ENCODE data around the gene GDF10.

The GDF10 gene

DNA sequence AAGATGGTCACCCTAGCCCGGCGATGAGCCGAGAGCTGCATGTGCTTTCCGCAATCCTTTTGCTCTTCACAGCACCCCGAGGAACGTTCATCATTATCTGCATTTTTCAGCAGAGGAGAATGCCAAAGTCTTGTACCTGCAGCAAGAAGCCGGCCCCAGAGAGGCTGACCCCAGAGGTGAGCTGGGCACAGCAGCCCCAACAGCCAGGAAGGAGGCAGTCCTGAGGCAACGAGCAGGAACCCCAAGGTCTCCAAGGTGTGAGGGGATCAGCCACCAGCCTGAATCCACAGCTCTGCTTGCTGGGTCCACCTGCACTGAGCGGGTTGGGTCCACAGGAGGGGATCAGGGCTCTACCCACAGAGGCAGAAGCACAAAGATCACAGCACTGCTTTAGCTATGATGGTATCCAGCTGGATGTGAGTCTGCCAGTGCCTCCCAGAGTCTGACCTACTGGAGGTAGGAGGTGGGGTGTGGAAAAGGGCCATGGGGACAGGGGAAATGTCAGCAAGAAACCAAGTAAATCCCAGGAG lies 16.8 kb upstream of the GDF10 start:
- Histone ChIP-seq H3K4me3 (ENCODE audit: insufficient read depth, low read depth, low read length, poor library complexity, severe bottlenecking) (no peak overlapping the region), H3K27me3 (replicated peaks; ENCODE audit: control insufficient read depth, insufficient read depth, low read length, poor library complexity, severe bottlenecking) (no peaks in the 10 kb centered on the region), H3K9me3 (ENCODE audit: control insufficient read depth, low read length) (no peaks in the 10 kb centered on the region), H3K27ac (ENCODE audit: insufficient read depth, low read length, poor library complexity, severe bottlenecking) (no peak overlapping the region), H3K4me1 (ENCODE audit: control insufficient read depth, insufficient read depth, low read length, poor library complexity, severe bottlenecking) (peaks cover 15% of the 10 kb centered on the region), H3K36me3 (ENCODE audit: control insufficient read depth, insufficient read depth, low read length) (no peaks in the 10 kb centered on the region)
- no peak for DNase-seq

DNA sequence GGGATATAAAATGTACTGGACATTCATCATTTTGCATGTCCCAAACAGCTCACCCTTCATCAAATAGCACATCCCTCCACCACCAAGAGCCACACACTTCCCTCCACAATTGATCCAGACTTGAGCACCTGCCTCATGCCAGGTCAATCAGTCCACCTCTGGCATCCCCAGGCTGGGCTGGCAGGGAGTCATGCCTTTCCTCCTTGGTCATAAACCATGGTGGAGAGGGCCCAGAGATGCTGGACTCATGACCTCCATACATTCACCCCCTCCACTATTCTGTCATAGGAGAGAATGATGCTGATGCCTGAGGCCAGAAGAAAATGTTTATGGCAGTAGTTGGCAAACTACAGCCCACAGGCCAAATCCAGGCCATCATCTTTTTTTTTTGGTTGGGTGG lies 16.1 kb upstream of the GDF10 start:
- DNase-seq: no peak
- H3K4me3 ChIP-seq (ENCODE audit: insufficient read depth, low read depth, low read length, poor library complexity, severe bottlenecking): no peak overlapping the region
- no peaks in the 10 kb centered on the region for H3K9me3 ChIP-seq (ENCODE audit: control insufficient read depth, low read length)
- H3K27me3 ChIP-seq (replicated peaks; ENCODE audit: control insufficient read depth, insufficient read depth, low read length, poor library complexity, severe bottlenecking): no peaks in the 10 kb centered on the region
- H3K27ac ChIP-seq (ENCODE audit: insufficient read depth, low read length, poor library complexity, severe bottlenecking): no peak overlapping the region
- no peaks in the 10 kb centered on the region for H3K36me3 ChIP-seq (ENCODE audit: control insufficient read depth, insufficient read depth, low read length)
- H3K4me1 ChIP-seq (ENCODE audit: control insufficient read depth, insufficient read depth, low read length, poor library complexity, severe bottlenecking): peaks cover 15% of the 10 kb centered on the region

DNA sequence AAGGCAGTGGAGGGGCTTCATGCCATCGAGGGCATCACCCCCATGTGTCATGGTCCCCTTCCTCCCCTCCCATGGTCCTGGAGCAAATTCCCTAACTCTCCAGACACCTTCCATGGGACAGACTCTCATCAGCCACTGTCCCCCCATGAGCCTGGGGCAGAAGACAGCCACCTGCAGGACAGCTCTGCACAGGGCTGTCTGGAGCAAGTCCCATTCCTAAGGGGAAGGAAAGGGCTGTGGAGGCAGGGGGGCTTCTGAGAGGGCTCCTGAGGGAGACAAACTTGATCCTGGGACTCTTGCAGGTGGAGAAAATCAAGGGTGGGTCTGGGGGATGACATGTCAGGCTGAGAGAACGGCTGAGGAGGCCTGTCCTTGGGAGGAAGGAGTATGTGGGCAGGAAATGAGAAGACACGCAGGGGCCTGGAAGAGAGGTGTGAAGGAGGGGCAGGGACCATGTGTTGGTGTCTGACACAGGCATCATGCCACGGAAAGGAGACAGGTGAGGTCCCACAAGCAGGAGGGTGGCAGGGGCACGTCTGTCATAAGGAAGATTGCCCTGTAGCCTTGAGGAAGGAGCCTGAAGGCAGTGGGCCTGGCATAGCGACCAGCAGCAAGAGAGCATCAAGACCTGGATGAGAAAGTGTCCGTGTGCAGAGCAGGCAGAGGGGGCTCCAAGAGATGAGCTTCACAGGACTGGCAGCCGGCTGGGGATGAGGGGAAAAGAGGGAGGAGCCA lies 14.4 kb upstream of the GDF10 start:
- H3K4me3 ChIP-seq (ENCODE audit: insufficient read depth, low read depth, low read length, poor library complexity, severe bottlenecking): no peak overlapping the region
- peaks cover 15% of the 10 kb centered on the region for H3K4me1 ChIP-seq (ENCODE audit: control insufficient read depth, insufficient read depth, low read length, poor library complexity, severe bottlenecking)
- no peak overlapping the region for H3K27ac ChIP-seq (ENCODE audit: insufficient read depth, low read length, poor library complexity, severe bottlenecking)
- DNase-seq: no peak
- no peaks in the 10 kb centered on the region for H3K27me3 ChIP-seq (replicated peaks; ENCODE audit: control insufficient read depth, insufficient read depth, low read length, poor library complexity, severe bottlenecking)
- H3K36me3 ChIP-seq (ENCODE audit: control insufficient read depth, insufficient read depth, low read length): no peaks in the 10 kb centered on the region
- no peaks in the 10 kb centered on the region for H3K9me3 ChIP-seq (ENCODE audit: control insufficient read depth, low read length)

DNA sequence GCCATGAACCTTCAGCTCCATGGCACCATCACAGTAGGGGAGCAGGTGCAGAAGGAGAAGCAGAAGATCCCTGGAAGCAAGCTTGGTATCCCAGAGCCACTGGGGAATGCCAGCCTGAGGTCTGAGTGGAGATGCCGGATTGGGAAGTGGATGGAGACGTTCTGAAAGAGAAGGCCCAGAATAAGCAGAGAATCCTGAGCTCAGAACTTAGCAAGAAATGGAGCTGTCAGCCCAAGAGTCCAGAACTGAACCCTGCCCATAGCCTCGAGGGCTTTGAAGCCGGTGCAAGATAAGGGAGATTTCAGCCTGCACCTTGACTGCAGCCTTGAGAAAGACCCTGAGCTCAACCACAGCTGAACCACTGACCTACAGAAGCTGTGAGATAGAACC lies 13.9 kb upstream of the GDF10 start:
- Histone ChIP-seq H3K27me3 (replicated peaks; ENCODE audit: control insufficient read depth, insufficient read depth, low read length, poor library complexity, severe bottlenecking) (no peaks in the 10 kb centered on the region), H3K36me3 (ENCODE audit: control insufficient read depth, insufficient read depth, low read length) (no peaks in the 10 kb centered on the region), H3K4me1 (ENCODE audit: control insufficient read depth, insufficient read depth, low read length, poor library complexity, severe bottlenecking) (peaks cover 15% of the 10 kb centered on the region), H3K4me3 (ENCODE audit: insufficient read depth, low read depth, low read length, poor library complexity, severe bottlenecking) (no peak overlapping the region), H3K9me3 (ENCODE audit: control insufficient read depth, low read length) (no peaks in the 10 kb centered on the region), H3K27ac (ENCODE audit: insufficient read depth, low read length, poor library complexity, severe bottlenecking) (no peak overlapping the region)
- no peak for DNase-seq

DNA sequence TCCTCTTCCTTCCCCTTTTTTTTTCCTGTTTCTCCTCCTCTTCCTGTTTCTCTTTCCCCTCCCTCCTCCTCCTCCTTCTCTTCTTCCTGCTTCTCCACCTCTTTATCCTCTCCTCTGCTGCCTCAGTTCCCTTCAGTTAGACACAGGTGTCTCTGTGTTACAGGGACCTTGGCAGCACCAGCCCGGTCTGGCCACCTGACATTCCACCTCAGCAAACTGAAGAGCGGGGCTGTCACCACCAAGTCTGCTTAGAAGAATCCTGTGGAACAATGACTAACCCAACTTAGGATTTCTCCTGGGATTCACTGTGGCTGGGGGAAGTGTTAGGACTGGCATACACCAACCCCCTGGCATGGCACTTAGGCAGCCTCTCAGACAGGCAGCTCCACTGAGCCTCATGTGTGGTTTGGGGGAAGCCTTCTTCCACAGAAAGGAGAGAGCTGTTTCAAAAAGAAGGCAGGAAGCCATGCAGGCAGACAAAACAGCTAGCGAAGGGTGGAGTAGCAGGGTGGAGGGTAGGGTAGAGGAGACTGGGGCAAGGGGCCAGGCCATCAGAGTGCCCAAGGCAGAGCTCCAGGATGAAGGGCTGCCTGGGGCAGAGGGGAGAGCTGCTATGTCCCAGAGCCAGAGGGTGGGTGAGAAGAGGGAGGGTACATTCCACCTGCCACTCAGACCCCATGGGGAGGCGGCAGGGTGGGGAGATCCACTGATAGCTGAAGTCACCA lies 13.2 kb upstream of the GDF10 start:
- no peak overlapping the region for H3K4me3 ChIP-seq (ENCODE audit: insufficient read depth, low read depth, low read length, poor library complexity, severe bottlenecking)
- H3K9me3 ChIP-seq (ENCODE audit: control insufficient read depth, low read length): no peaks in the 10 kb centered on the region
- no peaks in the 10 kb centered on the region for H3K36me3 ChIP-seq (ENCODE audit: control insufficient read depth, insufficient read depth, low read length)
- peaks cover 15% of the 10 kb centered on the region for H3K4me1 ChIP-seq (ENCODE audit: control insufficient read depth, insufficient read depth, low read length, poor library complexity, severe bottlenecking)
- no peak for DNase-seq
- no peaks in the 10 kb centered on the region for H3K27me3 ChIP-seq (replicated peaks; ENCODE audit: control insufficient read depth, insufficient read depth, low read length, poor library complexity, severe bottlenecking)
- no peak overlapping the region for H3K27ac ChIP-seq (ENCODE audit: insufficient read depth, low read length, poor library complexity, severe bottlenecking)

DNA sequence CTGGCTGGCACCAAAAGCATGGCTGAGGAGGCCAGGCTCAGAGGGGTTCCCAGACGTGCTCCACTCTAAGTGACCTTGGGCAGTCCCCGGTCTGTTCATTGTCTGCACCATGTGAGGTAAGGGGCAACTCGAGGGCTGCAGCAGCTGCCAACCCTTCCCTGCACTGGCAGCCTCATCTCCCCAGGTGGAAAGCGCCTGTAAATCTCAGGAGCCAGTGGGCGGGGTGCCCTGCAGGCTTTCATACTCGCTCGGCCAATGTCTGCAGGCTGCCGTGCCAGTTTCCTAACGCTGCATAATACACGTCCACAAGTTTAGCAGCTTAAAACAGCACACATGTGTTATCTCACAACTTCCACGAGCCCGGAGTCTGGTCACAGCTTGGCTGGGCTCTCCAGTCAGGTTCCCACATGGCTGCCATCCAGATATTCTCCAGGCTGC lies 12.6 kb upstream of the GDF10 start:
- Histone ChIP-seq H3K27ac (ENCODE audit: insufficient read depth, low read length, poor library complexity, severe bottlenecking) (no peak overlapping the region), H3K4me1 (ENCODE audit: control insufficient read depth, insufficient read depth, low read length, poor library complexity, severe bottlenecking) (peaks cover 15% of the 10 kb centered on the region), H3K9me3 (ENCODE audit: control insufficient read depth, low read length) (no peaks in the 10 kb centered on the region), H3K36me3 (ENCODE audit: control insufficient read depth, insufficient read depth, low read length) (no peaks in the 10 kb centered on the region), H3K4me3 (ENCODE audit: insufficient read depth, low read depth, low read length, poor library complexity, severe bottlenecking) (no peak overlapping the region), H3K27me3 (replicated peaks; ENCODE audit: control insufficient read depth, insufficient read depth, low read length, poor library complexity, severe bottlenecking) (no peaks in the 10 kb centered on the region)
- no peak for DNase-seq

DNA sequence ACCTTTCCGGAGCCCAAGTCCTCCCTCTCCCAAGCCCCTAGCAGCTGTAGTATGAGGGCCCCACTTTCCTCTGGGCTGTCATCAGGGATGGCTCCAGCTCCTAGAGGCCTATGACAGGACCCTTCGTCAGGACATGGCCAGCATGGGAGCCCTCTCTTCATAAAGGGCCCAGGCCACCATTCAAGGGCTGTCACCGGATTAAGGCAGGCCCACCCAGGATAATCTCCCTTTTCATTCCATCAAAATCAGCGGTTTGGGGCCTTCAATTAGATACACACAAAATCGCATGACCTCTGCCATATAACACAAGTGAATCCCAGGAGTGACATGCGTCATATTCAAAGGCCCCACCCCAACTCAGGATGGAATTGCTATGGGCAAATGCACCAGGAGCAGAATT lies 12.2 kb upstream of the GDF10 start:
- Histone ChIP-seq H3K27me3 (replicated peaks; ENCODE audit: control insufficient read depth, insufficient read depth, low read length, poor library complexity, severe bottlenecking) (no peaks in the 10 kb centered on the region), H3K9me3 (ENCODE audit: control insufficient read depth, low read length) (no peaks in the 10 kb centered on the region), H3K27ac (ENCODE audit: insufficient read depth, low read length, poor library complexity, severe bottlenecking) (no peak overlapping the region), H3K36me3 (ENCODE audit: control insufficient read depth, insufficient read depth, low read length) (no peaks in the 10 kb centered on the region), H3K4me3 (ENCODE audit: insufficient read depth, low read depth, low read length, poor library complexity, severe bottlenecking) (no peak overlapping the region), H3K4me1 (ENCODE audit: control insufficient read depth, insufficient read depth, low read length, poor library complexity, severe bottlenecking) (peaks cover 15% of the 10 kb centered on the region)
- DNase-seq: no peak

DNA sequence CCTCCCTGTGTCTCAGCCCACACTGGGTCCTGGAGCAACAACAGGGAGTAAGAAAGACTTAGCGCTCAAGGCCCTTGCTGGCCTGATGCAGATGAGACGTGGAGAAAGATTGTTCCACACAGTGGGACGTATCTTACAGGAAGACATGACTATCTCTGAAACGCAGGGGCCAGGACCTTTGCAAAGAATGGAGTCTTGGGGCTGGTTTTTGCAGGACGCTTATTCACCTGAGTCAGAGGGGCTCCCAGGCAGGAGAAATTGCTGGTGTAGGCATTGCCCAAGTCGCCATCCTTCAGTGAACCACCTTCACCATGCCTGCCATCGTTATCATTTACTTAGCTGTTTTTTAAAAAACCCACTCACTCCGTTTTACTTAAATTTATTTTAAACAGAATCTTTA lies 11.8 kb upstream of the GDF10 start:
- Histone ChIP-seq H3K27ac (ENCODE audit: insufficient read depth, low read length, poor library complexity, severe bottlenecking) (no peak overlapping the region), H3K4me3 (ENCODE audit: insufficient read depth, low read depth, low read length, poor library complexity, severe bottlenecking) (no peak overlapping the region), H3K36me3 (ENCODE audit: control insufficient read depth, insufficient read depth, low read length) (no peaks in the 10 kb centered on the region), H3K27me3 (replicated peaks; ENCODE audit: control insufficient read depth, insufficient read depth, low read length, poor library complexity, severe bottlenecking) (no peaks in the 10 kb centered on the region), H3K9me3 (ENCODE audit: control insufficient read depth, low read length) (no peaks in the 10 kb centered on the region), H3K4me1 (ENCODE audit: control insufficient read depth, insufficient read depth, low read length, poor library complexity, severe bottlenecking) (peaks cover 15% of the 10 kb centered on the region)
- DNase-seq: no peak

DNA sequence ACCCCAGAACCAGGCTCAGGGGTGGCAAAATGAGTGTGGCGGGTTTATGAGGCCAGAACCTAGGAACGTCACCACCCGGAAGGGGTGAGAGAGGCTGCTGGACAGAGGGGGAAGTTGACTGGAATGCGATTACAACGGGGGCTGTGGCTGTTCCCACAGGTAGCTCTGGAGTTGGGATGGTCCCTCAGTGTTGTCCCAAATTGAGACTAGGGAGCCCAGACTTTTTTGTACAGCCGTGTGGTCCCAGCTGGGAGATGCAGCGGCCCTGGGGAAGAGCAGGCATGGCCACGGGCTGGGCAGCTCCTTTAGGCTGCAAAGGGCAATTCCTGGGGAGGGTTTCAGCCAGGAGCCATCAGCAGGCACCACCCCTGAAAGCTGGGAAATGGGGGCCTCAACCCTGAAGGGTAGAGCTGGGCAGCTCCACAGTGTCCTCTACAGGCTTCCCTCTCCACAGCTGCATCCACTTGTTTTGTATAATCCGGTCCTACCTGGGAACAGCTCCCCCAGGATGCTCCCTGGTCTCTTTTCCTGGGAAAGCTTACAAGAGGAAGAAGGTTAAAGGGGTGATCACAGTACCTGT lies 11.0 kb upstream of the GDF10 start:
- DNase-seq: no peak
- H3K4me3 ChIP-seq (ENCODE audit: insufficient read depth, low read depth, low read length, poor library complexity, severe bottlenecking): no peak overlapping the region
- no peaks in the 10 kb centered on the region for H3K36me3 ChIP-seq (ENCODE audit: control insufficient read depth, insufficient read depth, low read length)
- peaks cover 15% of the 10 kb centered on the region for H3K4me1 ChIP-seq (ENCODE audit: control insufficient read depth, insufficient read depth, low read length, poor library complexity, severe bottlenecking)
- H3K9me3 ChIP-seq (ENCODE audit: control insufficient read depth, low read length): no peaks in the 10 kb centered on the region
- H3K27me3 ChIP-seq (replicated peaks; ENCODE audit: control insufficient read depth, insufficient read depth, low read length, poor library complexity, severe bottlenecking): no peaks in the 10 kb centered on the region
- no peak overlapping the region for H3K27ac ChIP-seq (ENCODE audit: insufficient read depth, low read length, poor library complexity, severe bottlenecking)

DNA sequence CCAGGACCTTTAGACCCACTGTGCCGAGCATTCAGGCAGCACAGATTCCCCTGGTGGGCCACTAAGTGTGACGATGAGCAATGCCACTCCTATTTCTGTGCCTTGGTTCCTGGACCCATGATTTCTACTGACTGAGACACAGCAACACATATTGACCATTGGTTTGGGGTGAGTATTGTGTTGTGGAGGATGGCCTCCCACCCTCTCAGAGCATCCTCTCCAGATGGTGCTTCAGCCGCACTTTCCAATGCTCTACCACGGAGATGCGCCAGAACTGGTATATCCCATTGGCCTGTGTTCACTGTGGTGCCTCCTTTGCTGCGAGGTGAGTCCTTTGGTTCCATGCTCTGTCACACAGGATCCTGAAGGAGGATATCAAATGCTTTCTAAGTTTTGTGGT lies 10.1 kb upstream of the GDF10 start:
- H3K27ac ChIP-seq (ENCODE audit: insufficient read depth, low read length, poor library complexity, severe bottlenecking): no peak overlapping the region
- no peaks in the 10 kb centered on the region for H3K9me3 ChIP-seq (ENCODE audit: control insufficient read depth, low read length)
- peaks cover 15% of the 10 kb centered on the region for H3K4me1 ChIP-seq (ENCODE audit: control insufficient read depth, insufficient read depth, low read length, poor library complexity, severe bottlenecking)
- H3K36me3 ChIP-seq (ENCODE audit: control insufficient read depth, insufficient read depth, low read length): no peaks in the 10 kb centered on the region
- no peak for DNase-seq
- H3K27me3 ChIP-seq (replicated peaks; ENCODE audit: control insufficient read depth, insufficient read depth, low read length, poor library complexity, severe bottlenecking): no peaks in the 10 kb centered on the region
- no peak overlapping the region for H3K4me3 ChIP-seq (ENCODE audit: insufficient read depth, low read depth, low read length, poor library complexity, severe bottlenecking)
